Stimulated activated CD8-positive, alpha-beta memory T cell treated with anti-CD3 and anti-CD28 coated beads, Interleukin-15, amount 100 ng/mL, for 1 hour (primary cell): ENCODE results near the gene NRXN3.

Experiments used
- DNase-seq: peaks from one replicate; pipeline ENCODE4 v3.0.0-alpha.2; 2020; ENCODE audit warnings: low read depth

NRXN3 gene

DNA sequence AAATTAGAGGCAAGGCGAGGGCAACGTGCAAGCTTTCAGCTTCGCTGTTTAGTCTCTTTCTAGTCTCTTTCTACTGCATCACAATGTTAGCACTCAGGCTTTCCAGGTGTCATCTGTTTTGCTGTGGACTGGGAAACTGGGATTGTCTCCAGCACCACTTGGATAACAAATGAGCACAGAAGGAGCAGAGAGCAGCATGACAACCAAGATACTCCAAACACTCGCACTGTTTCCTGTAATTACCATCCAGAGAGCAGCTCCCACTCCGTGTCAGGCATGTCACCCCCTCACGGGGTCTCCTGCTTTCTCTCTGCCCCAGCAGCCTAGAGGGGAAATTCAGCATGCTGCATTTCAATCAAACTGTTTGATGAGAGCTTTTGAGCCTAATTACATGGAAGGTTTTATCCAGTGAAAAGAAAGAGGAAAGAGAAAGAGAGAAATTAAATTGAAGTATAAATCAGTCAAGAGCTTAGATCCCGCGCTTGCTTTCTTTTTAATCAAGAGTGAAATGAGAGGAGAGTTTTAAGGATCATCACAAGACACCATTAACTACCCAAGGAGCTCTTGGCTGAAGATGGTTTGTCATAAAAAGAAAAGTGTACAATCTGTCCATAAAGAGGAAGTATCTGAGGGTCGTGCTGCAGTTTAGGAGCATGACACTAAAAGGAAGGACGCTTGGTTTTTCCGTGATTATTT, 1123.5 kb downstream of the NRXN3 start:
- no peak for DNase-seq

DNA sequence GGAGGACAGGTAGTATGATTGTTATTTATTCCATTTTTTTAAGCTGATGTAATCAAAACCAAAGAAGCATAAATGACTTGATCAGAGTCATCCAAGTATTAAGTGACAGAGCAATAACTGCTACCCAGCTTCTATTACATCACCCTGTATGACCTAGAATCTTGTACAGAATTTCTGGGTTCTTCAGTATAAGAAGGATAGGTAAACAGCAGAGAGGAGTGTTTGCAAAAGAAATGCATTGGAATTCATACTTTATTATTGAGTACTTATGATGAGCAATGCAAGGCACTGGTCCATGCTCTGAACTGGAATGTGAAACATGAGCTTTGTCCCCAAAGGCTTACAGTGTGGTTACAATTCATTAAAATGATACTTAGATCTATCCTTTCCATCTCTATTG, 1124.3 kb downstream of the NRXN3 start:
- DNase-seq, result no peak

DNA sequence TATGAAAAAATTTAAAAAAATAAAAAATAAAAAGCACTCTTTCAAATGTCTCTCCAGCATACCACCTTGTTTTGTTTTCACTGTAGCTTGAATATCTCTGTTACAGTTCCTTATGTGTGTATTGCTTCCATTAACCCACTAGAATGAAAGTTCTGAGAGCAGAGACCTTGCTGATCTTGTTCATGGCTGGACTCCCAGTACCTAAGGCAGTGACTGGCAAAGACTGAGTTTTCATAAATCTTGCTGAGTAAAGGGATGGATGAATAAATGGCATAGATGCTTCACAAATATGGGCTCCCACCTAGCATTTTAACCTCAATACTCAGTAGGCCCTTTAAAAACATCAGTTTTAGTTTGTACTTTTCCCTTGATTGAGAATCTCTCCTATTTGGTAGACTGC, 1125.2 kb downstream of the NRXN3 start:
- no peak for DNase-seq

- no peak for DNase-seq
Observed at GRCh38 chr14:79298373-79298772, 1128.2 kb downstream of the NRXN3 start.

- DNase-seq, result no peak
Observed at GRCh38 chr14:79299162-79299561, 1129.0 kb downstream of the NRXN3 start.

DNA sequence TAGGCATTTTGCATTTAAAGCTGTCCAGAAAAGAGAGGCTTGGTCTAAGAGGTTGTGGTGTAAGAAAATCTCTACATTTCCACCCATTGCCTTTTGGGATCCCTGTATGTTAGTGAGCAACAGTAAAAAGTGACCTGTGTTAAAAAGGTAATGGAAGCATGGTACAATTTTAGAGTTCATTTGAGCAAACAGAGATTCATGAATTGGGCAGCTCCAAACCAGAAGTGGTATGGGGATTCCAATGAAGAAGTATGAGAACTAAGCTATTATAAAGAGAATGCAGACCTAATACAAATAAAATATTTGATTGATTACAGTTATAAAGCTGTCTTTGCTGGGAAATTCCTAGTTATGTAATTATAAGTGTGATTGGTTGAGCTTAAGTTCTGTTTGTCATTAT, 1134.1 kb downstream of the NRXN3 start:
- no peak for DNase-seq

- DNase-seq, result no peak
Observed at GRCh38 chr14:79306546-79306945, 1136.4 kb downstream of the NRXN3 start.

DNA sequence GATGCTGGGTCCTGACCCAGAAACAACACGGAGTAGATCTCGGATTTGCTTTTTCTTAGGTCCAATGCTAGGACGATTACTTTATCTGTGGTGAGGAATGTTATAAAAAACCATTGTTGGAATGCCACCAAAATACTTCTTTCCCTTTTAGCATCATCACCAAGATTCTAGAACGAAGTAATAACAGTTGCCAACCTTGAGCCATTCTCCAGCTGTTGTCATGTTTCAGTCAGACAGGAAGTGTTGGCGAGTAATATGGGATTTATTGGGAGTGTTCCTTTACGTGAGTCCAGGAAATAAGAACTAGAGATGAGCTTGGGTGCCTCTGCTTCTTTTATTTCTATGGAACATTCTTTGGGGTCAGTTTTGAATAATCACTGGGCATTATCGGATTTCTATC, 1148.2 kb downstream of the NRXN3 start:
- no peak for DNase-seq

- no peak for DNase-seq
Observed at GRCh38 chr14:79320561-79320960, 1150.4 kb downstream of the NRXN3 start.

- no peak for DNase-seq
Observed at GRCh38 chr14:79321070-79321469, 1150.9 kb downstream of the NRXN3 start.

DNA sequence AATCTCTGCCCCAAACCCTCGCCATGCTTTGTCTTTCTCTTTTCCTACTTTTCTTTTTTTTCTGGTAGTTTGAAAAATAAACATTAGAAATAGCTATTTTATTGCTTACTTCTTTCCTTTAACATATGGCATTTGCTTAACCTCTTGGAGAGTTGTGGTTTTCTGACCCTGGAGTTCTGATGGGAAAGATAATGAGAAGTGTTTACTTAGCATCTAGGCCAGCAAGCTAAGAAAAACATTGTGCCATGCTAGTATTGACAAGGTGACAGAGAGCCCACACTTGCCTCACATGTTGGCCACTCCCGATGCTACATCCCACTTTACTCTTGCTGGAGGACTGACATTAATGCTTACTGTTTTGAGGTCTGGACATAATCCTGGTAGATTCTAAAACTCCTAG, 1154.9 kb downstream of the NRXN3 start:
- DNase-seq, result no peak

- no peak for DNase-seq
Observed at GRCh38 chr14:79325557-79325956, 1155.4 kb downstream of the NRXN3 start.

DNA sequence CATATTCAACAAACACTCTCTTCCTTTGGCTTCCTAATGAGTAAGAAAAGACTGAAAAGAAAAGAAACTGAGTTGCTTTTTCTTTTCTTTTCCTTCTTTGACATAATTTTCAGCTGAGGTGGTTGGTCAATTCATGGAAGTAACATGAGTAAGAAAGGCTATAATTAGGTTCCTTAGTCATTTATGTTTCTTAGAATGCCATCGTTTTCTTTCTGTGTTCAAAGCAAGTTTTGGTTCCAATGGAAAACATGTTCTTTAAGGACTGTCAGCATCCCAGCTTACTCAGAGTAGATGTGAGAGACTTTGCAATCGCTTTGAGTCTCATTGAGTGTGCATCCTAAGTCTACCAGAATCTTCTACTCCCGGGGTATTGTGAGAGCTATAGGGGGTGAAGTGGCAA, 1158.7 kb downstream of the NRXN3 start:
- DNase-seq, result no peak

GRCh38 chr14:79331830-79332229, 1161.7 kb downstream of the NRXN3 start:
- no peak for DNase-seq

DNA sequence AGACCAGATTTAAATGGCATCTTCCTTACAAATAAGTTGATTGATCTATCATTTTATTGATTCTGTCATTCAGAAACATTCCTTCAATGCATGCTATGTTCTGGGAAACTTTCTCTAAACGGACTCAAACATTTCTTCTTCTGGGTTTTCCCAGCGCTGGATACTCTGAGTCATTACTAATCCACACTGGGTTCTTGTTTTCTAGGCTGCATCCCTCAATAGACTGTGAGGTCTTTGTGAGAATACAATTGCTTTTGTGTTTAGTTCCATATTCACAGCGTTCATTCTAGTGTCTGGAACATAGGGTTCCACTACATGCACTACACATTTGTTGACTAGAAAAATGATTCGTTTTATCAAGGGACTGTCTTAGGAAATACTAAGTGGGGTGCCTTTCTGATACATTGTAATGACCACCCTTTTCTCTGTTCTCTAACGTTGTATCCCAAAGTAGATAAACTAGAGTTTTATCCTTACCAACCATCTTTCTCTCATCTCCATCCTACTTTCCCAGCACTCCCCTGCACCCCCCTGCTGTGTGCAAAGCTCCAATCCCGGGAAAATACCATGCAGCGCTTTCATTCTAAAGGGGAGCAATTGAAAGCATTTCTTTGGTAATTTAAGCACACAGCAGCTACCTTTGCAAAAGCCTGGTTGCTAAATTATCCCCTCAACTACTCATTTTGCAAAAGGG, 1162.5 kb downstream of the NRXN3 start:
- no peak for DNase-seq

DNA sequence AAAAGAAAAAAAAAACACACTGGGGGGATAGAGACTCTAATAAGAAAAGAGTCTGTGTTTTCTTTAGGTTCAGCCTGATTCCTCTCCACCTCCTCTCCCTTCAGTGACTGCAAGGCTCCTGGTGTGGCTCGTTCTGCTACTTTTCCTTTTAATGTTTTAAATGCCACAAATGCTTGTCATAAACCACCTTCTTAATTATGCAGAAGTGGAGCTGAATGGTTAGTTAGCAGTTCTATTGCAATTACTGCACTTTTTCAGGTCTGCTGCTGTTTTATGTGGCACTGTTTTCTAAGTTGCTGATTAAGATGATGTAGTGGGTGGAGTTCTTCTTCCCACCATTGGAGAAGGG, 1163.0 kb downstream of the NRXN3 start:
- no peak for DNase-seq

- DNase-seq, result no peak
Observed at GRCh38 chr14:79334272-79334671, 1164.1 kb downstream of the NRXN3 start.

GRCh38 chr14:79337761-79338160, 1167.6 kb downstream of the NRXN3 start:
- no peak for DNase-seq

DNA sequence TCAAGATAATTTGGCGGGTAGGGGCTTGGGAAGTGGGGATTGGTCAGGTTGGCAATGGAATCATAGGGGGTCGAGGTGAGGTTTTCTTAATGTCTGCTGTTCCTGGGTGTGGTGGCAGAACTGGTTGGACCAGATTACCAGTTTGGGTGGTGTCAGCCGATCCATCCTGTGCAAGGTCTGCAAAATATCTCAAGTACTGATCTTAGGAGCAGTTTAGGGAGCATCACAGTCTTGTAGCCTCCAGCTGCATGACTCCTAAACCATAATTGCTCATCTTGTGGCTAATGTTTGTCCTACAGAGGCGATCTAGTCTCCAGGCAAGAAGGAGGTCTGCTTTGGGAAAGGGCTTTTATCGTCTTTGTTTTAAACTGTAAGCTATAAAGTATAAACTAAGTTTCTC, 1172.8 kb downstream of the NRXN3 start:
- DNase-seq, result no peak

DNA sequence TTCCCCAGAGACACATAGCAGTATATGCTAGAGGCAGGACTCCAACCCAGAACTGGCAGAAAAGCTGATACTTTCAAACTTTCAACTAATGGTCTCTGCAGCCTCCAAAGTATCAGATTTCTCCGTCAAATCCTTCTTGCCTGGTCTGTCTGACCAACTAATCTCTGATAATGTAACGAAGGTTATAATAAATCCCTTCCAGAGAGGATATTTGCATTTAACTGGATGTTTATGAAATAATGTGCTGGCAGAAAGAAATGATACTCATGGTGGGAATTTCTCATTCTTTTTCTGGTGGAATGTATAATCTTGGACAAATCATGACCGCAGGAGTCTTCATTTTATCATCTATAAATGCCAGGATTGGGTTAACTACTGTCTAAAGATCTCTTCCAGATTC, 1180.8 kb downstream of the NRXN3 start:
- DNase-seq, result no peak

DNA sequence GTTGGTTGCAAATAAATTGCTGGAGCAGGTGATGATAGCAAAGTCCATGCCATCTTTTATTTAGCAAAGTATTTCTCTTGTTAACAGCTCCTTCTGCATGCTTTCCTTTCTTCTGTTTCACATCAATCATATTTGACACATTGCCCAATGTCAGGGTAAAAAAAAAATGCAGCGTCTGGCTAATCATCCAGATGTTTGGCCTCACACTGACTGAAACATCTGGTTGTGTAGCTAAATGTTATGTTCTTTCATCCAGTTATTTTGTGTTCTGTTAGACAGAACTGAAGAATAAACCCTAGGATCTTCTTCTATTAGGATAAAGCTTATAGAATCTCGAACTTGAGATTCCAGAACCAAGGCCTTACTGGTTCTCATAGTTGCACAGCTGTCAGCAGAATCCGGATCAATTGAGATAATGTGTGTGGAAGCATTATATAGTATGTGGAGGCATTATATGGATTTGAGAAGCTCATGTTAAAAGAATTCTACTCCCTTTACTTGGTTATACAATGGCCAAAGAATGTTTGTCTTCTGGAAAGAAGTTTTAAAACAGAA, 1182.0 kb downstream of the NRXN3 start:
- no peak for DNase-seq

- DNase-seq, result no peak
Observed at GRCh38 chr14:79354336-79354735, 1184.2 kb downstream of the NRXN3 start.

DNA sequence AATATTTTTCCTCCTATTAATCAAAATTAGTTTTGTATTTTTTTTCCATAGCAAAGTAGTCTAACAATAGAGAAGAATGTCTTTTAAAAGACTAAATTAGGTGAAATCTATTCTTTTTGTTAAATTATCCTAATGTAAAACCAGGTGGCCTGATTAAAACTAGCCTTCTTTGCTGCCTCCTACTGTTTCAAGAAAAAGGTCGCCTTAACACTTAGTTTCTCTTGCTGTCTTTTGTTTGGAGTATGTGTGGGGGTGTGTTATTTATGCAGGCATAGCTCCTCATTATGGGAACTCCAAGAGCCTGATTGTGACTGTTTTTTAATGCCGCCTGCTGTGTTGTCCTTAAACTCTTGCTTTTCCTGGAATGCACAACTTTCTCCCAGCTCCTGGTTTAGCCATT, 1185.9 kb downstream of the NRXN3 start:
- DNase-seq, result no peak

GRCh38 chr14:79357307-79357706, 1187.1 kb downstream of the NRXN3 start:
- no peak for DNase-seq
